HS-27A (cell line): Measurements from ENCODE around the gene BEND2.
"Not testable (repeated sequence)": the region's sequence is repeated elsewhere in the genome, so short reads cannot be mapped to it uniquely, and the experiment has no call there.

Source experiments
- DNase-seq: peaks from one replicate; pipeline ENCODE4 v3.0.0-alpha.2; 2012; ENCODE audit warnings: low read depth, missing footprints

Gene BEND2

GRCh38 chrX:18220786-18221185 lies at the start of gene BEND2:
Gene BEND2, minus strand, starts transcription at chrX:18220886. Its CDS starts 136 bp downstream, at chrX:18220750.
- no peak for DNase-seq

GRCh38 chrX:18255059-18255458 lies 34.4 kb upstream of the BEND2 start:
- DNase-seq, result no peak

GRCh38 chrX:18252644-18253359 lies 32.1 kb upstream of the BEND2 start:
- no peak for DNase-seq

GRCh38 chrX:18229646-18230045 lies 9.0 kb upstream of the BEND2 start:
- not testable (repeated sequence) for DNase-seq

GRCh38 chrX:18228069-18228468 lies 7.4 kb upstream of the BEND2 start:
- no peak for DNase-seq

- DNase-seq, result no peak
Measured at GRCh38 chrX:18227458-18227857, 6.8 kb upstream of the BEND2 start.

- no peak for DNase-seq
Measured at GRCh38 chrX:18210470-18210869, 10.2 kb downstream of the BEND2 start.

GRCh38 chrX:18206657-18207056 lies 14.0 kb downstream of the BEND2 start:
- no peak for DNase-seq

GRCh38 chrX:18203631-18204030 lies 17.1 kb downstream of the BEND2 start:
- DNase-seq, result no peak

GRCh38 chrX:18194688-18195087 lies 26.0 kb downstream of the BEND2 start:
- no peak for DNase-seq

- no peak for DNase-seq
Measured at GRCh38 chrX:18179446-18179845, 41.2 kb downstream of the BEND2 start.

GRCh38 chrX:18174971-18175370 lies 45.7 kb downstream of the BEND2 start:
- no peak for DNase-seq

GRCh38 chrX:18174209-18174608 lies 46.5 kb downstream of the BEND2 start:
- DNase-seq, result no peak

- DNase-seq, result no peak
Measured at GRCh38 chrX:18173494-18174180, 47.0 kb downstream of the BEND2 start.

- DNase-seq, result no peak
Measured at GRCh38 chrX:18172970-18173369, 47.7 kb downstream of the BEND2 start.

GRCh38 chrX:18170910-18171309 lies 49.8 kb downstream of the BEND2 start:
- DNase-seq, result no peak

GRCh38 chrX:18166068-18166467 lies 54.6 kb downstream of the BEND2 start:
- DNase-seq, result no peak

GRCh38 chrX:18160369-18160768 lies 60.3 kb downstream of the BEND2 start:
- DNase-seq, result no peak

- no peak for DNase-seq
Measured at GRCh38 chrX:18158963-18159362, 61.7 kb downstream of the BEND2 start.

- DNase-seq, result no peak
Measured at GRCh38 chrX:18151649-18152048, 69.0 kb downstream of the BEND2 start.

GRCh38 chrX:18151157-18151556 lies 69.5 kb downstream of the BEND2 start:
- no peak for DNase-seq

- DNase-seq, result no peak
Measured at GRCh38 chrX:18149454-18149853, 71.2 kb downstream of the BEND2 start.

- DNase-seq, result no peak
Measured at GRCh38 chrX:18146954-18147353, 73.7 kb downstream of the BEND2 start.

GRCh38 chrX:18146009-18146408 lies 74.7 kb downstream of the BEND2 start:
- DNase-seq, result no peak
